Measurements from ENCODE around the gene IMPG2. TPM values are rescaled to one million over a fixed set of nuclear protein-coding genes. Genes with fewer than 3 reads are reported as not detected.

Gene IMPG2
- polyA plus RNA-seq, 1 experiment: 0.19 TPM

GRCh38 chr3:101184111-101184510 is 136.3 kb downstream of the IMPG2 start:
- ChIA-PET CTCF (no interaction called here), POLR2A (no interaction called here)
- Histone ChIP-seq H3K9me3 (ENCODE audit: control insufficient read depth, insufficient read depth, low read length) (no peaks in the 10 kb centered on the region), H3K4me3 (ENCODE audit: low read depth, low read length) (no peak overlapping the region), H3K27me3 (ENCODE audit: control insufficient read depth, insufficient read depth, low read length) (no peaks in the 10 kb centered on the region), H3K27ac (ENCODE audit: low read depth, low read length) (no peak overlapping the region)
- DNase-seq (ENCODE audit: low read depth, low spot score): no peak
- TF ChIP-seq, protein P1, sequence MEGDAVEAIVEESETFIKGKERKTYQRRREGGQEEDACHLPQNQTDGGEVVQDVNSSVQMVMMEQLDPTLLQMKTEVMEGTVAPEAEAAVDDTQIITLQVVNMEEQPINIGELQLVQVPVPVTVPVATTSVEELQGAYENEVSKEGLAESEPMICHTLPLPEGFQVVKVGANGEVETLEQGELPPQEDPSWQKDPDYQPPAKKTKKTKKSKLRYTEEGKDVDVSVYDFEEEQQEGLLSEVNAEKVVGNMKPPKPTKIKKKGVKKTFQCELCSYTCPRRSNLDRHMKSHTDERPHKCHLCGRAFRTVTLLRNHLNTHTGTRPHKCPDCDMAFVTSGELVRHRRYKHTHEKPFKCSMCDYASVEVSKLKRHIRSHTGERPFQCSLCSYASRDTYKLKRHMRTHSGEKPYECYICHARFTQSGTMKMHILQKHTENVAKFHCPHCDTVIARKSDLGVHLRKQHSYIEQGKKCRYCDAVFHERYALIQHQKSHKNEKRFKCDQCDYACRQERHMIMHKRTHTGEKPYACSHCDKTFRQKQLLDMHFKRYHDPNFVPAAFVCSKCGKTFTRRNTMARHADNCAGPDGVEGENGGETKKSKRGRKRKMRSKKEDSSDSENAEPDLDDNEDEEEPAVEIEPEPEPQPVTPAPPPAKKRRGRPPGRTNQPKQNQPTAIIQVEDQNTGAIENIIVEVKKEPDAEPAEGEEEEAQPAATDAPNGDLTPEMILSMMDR (IDR thresholded peaks at IDR 0.05; ENCODE audit: low read depth, low read length): no peak

DNA sequence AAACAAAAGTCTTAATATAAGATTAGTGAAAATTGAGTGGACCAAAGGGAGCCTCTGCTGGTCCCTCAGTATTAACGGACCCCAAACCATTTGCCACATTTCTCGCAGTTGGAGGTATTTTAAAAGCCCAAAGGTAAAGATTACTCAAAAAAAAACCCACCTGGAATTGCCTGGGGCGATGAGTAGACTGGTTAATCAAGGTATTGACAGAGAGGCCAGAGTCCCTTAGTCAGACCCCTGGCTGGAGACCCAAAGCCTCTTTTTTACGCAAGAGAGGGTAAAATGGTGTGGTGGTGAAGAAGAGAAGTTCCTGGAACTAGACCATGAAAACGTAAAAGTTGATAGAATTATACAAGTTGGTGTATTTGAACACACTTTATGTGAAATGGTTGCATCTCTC is 137.2 kb downstream of the IMPG2 start:
- TF ChIP-seq, protein P1 (IDR thresholded peaks at IDR 0.05; ENCODE audit: low read depth, low read length): no peak
- no peaks in the 10 kb centered on the region for H3K27me3 ChIP-seq (ENCODE audit: control insufficient read depth, insufficient read depth, low read length)
- POLR2A ChIA-PET: no interaction called here
- H3K27ac ChIP-seq (ENCODE audit: low read depth, low read length): no peak overlapping the region
- no peaks in the 10 kb centered on the region for H3K9me3 ChIP-seq (ENCODE audit: control insufficient read depth, insufficient read depth, low read length)
- no peak overlapping the region for H3K4me3 ChIP-seq (ENCODE audit: low read depth, low read length)
- CTCF ChIA-PET: no interaction called here
- no peak for DNase-seq (ENCODE audit: low read depth, low spot score)

DNA sequence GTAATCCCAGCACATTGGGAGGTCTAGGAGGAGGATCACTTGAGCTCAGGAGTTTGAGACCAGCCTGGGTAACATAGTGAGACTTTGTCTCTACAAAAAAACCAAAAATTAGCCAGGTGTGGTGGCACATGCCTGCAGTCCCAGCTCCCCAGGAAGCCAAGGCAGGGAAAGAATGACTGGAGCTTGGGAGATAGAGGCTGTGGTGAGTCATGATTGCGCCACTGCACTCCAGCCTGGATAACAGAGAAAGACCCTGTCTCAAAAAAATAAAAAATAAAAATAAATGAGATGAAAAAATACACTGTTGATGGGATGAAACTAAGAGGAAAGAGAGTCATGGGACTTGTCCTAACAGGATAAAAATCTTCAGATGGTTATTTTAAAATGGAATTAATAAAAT is 137.6 kb downstream of the IMPG2 start:
- Histone ChIP-seq H3K4me3 (ENCODE audit: low read depth, low read length) (no peak overlapping the region), H3K27ac (ENCODE audit: low read depth, low read length) (no peak overlapping the region), H3K9me3 (ENCODE audit: control insufficient read depth, insufficient read depth, low read length) (no peaks in the 10 kb centered on the region), H3K27me3 (ENCODE audit: control insufficient read depth, insufficient read depth, low read length) (no peaks in the 10 kb centered on the region)
- POLR2A ChIA-PET: no interaction called here
- TF ChIP-seq, protein P1 (IDR thresholded peaks at IDR 0.05; ENCODE audit: low read depth, low read length): no peak
- no peak for DNase-seq (ENCODE audit: low read depth, low spot score)
- CTCF ChIA-PET: interaction anchor here (3.2 kb wide), 1 partner anchor 14 kb away, joined by 24 read pairs; no protein-coding TSS in a partner anchor

DNA sequence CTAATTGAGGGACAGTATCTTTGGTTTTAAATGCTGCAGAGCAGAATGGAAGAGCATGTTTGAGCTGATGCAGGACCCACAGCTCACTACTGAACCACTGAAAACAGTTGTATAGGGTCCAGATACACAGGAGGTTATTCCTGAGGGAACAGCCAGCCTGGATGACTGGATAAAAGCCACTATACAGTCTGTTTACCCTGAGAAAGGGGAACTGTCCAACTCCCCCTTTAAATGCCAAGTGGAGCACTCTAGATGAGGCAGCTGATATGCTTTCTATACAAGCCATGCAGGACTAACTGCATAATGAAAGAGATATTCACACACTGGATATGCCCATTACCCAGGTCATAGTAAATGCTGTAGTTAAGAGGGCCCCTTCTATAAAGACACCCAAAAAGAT is 138.6 kb downstream of the IMPG2 start:
- TF ChIP-seq, protein P1 (IDR thresholded peaks at IDR 0.05; ENCODE audit: low read depth, low read length): no peak
- ChIA-PET POLR2A (no interaction called here), CTCF (interaction anchor here (3.2 kb wide), 1 partner anchor 15 kb away, joined by 24 read pairs; no protein-coding TSS in a partner anchor)
- no peaks in the 10 kb centered on the region for H3K9me3 ChIP-seq (ENCODE audit: control insufficient read depth, insufficient read depth, low read length)
- H3K4me3 ChIP-seq (ENCODE audit: low read depth, low read length): no peak overlapping the region
- no peaks in the 10 kb centered on the region for H3K27me3 ChIP-seq (ENCODE audit: control insufficient read depth, insufficient read depth, low read length)
- DNase-seq (ENCODE audit: low read depth, low spot score): no peak
- no peak overlapping the region for H3K27ac ChIP-seq (ENCODE audit: low read depth, low read length)

GRCh38 chr3:101179637-101180036 is 140.7 kb downstream of the IMPG2 start:
- no peak overlapping the region for H3K27ac ChIP-seq (ENCODE audit: low read depth, low read length)
- no peak overlapping the region for H3K4me3 ChIP-seq (ENCODE audit: low read depth, low read length)
- no peaks in the 10 kb centered on the region for H3K9me3 ChIP-seq (ENCODE audit: control insufficient read depth, insufficient read depth, low read length)
- POLR2A ChIA-PET: no interaction called here
- DNase-seq (ENCODE audit: low read depth, low spot score): no peak
- TF ChIP-seq, protein P1 (IDR thresholded peaks at IDR 0.05; ENCODE audit: low read depth, low read length): no peak
- H3K27me3 ChIP-seq (ENCODE audit: control insufficient read depth, insufficient read depth, low read length): no peaks in the 10 kb centered on the region
- CTCF ChIA-PET: interaction anchor here (1.5 to 3.2 kb wide), 2 partner anchors 17 to 286 kb away, joined by 5 to 24 read pairs; no protein-coding TSS in a partner anchor
